Ovary (tissue), 3 donors: ENCODE data around the gene ENOPH1.

ENCODE experiments used
- CTCF ChIP-seq, 3 donors: fragments of 450-650 bp in 2 of 3; fragments of 200-600 bp in 1 of 3; IDR thresholded peaks; one replicate each; pipeline versions ENCODE4 v1.5.1 to v1.8.0; 2016 to 2022; ENCODE audit warnings: antibody characterized with exemption in 3 of 3, mild to moderate bottlenecking in 1 of 3
- EP300 ChIP-seq: sonication (generic); formaldehyde crosslinking; IDR thresholded peaks from one replicate; pipeline ENCODE4 v1.6.1; 2017; ENCODE audit warnings: antibody characterized with exemption
- POLR2A ChIP-seq: fragments of 450-650 bp; IDR thresholded peaks from one replicate; pipeline ENCODE4 v1.6.1; 2017; ENCODE audit warnings: antibody characterized with exemption, mild to moderate bottlenecking, moderate library complexity
- donor health status: DM: no; HTN: no; CAD: no.

GRCh38 chr4:82415922-82416365, 14.4 kb upstream of the ENOPH1 start:
- TF ChIP-seq CTCF (IDR thresholded peaks at IDR 0.05) (no peak), EP300 (no peak), POLR2A (no peak)
